Kidney epithelial cell (primary cell): ENCODE data around the gene PADI1. TPM values are rescaled to one million over a fixed set of nuclear protein-coding genes. Genes with fewer than 3 reads are reported as not detected.

ENCODE experiments used
- DNase-seq: peaks from one replicate; pipeline ENCODE4 v3.0.0-alpha.2; 2010; ENCODE audit warnings: low read depth
- H3K27me3 ChIP-seq: 2 replicates; pipeline ENCODE4 v1.6.0; 2011; ENCODE audit warnings: low read length; ENCODE audit not compliant: control insufficient read depth, insufficient read depth
- H3K36me3 ChIP-seq: 2 replicates; pipeline ENCODE4 v1.5.1; 2011; ENCODE audit warnings: low read length; ENCODE audit not compliant: control insufficient read depth, insufficient read depth
- H3K4me3 ChIP-seq: 2 replicates; pipeline ENCODE4 v1.5.1; 2011; ENCODE audit warnings: low read depth, mild to moderate bottlenecking, control low read depth, low read length
- CTCF ChIP-seq: IDR thresholded peaks from 2 replicates; pipeline ENCODE4 v1.5.1; 2011; ENCODE audit warnings: mild to moderate bottlenecking, moderate library complexity, low read length, control low read depth, inconsistent platforms; ENCODE audit not compliant: insufficient read depth, poor library complexity, severe bottlenecking
- total RNA-seq: library from RNA; depleted of rRNA; stranded (reverse); fragments of >200 nt; gene quantifications from 2 replicates; pipeline ENCODE4 v1.2.3, GENCODE V29; 2015

Gene PADI1
- total RNA-seq, 1 donor from 2014 or later: 2.4 TPM

DNA sequence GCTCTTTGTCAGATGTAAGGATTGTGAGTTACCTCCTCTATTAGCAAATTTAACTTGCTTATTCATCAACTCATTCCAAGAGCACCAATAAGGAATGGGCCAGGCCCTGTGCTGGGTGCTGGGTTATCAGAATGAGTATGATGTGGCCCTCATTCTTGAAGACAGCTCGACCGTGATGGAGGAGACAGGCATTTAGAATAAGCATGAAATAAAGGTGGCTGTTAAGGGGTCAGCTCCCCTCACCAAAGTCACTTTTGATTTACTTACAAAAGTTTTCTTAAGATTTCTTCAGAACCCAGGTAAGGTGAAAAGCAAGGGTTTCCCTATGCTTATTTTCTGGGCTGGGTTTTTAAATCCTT lies 15.3 kb upstream of the PADI1 start:
- H3K27me3 ChIP-seq: no peaks in the 10 kb centered on the region
- H3K4me3 ChIP-seq: no peak overlapping the region
- no peaks in the 10 kb centered on the region for H3K36me3 ChIP-seq
- no peak for TF ChIP-seq CTCF
- no peak for DNase-seq

DNA sequence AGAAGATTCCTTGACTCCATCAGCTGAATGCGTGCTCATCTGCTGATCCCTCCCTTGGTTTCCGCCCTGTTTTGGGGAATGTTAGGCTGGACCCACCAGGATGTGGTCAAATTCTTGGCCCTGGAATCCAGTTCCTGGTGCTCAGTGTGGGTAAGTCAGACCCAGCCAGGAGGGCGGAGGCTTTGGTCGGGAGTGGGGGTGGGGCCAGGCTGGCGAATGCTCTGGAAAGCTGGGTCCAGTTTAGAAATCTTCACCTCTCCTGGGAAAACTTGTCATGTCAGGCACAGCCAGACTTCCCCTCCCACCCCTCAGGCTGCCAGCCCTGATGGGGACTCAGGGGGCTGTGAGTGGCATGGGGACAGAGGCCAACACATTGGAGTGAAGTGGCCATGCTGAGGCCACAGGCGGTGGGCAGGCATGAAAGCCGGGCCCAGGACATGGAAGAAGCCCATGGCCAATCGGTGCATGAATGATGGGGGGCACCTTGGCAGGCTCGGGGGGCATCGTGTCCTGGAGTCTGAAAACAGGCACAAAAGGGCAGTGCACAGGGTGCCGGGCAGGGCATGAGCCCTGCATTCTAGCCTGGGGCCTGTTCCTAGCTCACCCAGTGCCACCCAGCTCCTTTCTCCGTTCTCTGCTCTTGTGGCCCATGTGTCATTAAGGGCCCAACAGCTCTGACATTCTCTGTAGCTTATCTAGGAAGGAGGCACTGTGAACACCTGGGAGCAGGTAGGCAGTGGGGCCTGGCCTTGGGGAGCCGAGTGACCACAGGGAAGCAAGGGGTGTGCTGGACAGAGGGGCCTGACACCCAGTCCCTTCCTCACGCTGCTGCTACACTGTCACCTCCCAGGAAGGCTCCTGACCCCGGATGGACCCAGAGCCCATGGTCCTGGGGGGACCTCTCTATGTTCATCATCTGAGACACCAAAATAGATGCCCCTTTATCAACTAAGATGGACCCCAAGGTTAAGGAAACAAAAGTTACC lies 14.6 kb upstream of the PADI1 start:
- DNase-seq: peak; percentile 95
- no peaks in the 10 kb centered on the region for H3K27me3 ChIP-seq
- TF ChIP-seq CTCF: no peak
- no peaks in the 10 kb centered on the region for H3K36me3 ChIP-seq
- no peak overlapping the region for H3K4me3 ChIP-seq

GRCh38 chr1:17191990-17192242 lies 13.0 kb upstream of the PADI1 start:
- Histone ChIP-seq H3K27me3 (no peaks in the 10 kb centered on the region), H3K4me3 (no peak overlapping the region), H3K36me3 (no peaks in the 10 kb centered on the region)
- no peak for TF ChIP-seq CTCF
- DNase-seq: no peak

- DNase-seq: no peak
- Histone ChIP-seq H3K27me3 (no peaks in the 10 kb centered on the region), H3K4me3 (no peak overlapping the region), H3K36me3 (no peaks in the 10 kb centered on the region)
- no peak for TF ChIP-seq CTCF
These were observed 12.3 kb upstream of the PADI1 start for GRCh38 chr1:17192394-17193221.

GRCh38 chr1:17193222-17194132 lies 11.5 kb upstream of the PADI1 start:
- TF ChIP-seq CTCF: no peak
- H3K27me3 ChIP-seq: no peaks in the 10 kb centered on the region
- DNase-seq: no peak

More at GRCh38 chr1:17193222-17194132, 11.5 kb upstream of the PADI1 start:
- no peaks in the 10 kb centered on the region for H3K36me3 ChIP-seq
- no peak overlapping the region for H3K4me3 ChIP-seq
